Mesodermal cell (in vitro differentiated cells): Measurements from ENCODE around the gene CDV3.

ENCODE experiments used
- H3K27ac ChIP-seq: 2 replicates; pipeline ENCODE4 v1.7.0; 2013; ENCODE audit warnings: mild to moderate bottlenecking, low read depth, low read length, moderate library complexity; ENCODE audit not compliant: severe bottlenecking
- H3K36me3 ChIP-seq: 2 replicates; pipeline ENCODE4 v1.7.1; 2013; ENCODE audit warnings: mild to moderate bottlenecking, low read length, moderate library complexity; ENCODE audit not compliant: control insufficient read depth, insufficient read depth
- H3K4me1 ChIP-seq: one replicate; pipeline ENCODE4 v1.7.1; 2013; ENCODE audit warnings: mild to moderate bottlenecking, low read length; ENCODE audit not compliant: insufficient read depth, control insufficient read depth, poor library complexity, severe bottlenecking
- H3K4me3 ChIP-seq: 2 replicates; pipeline ENCODE4 v1.7.0; 2013; ENCODE audit warnings: low read length, control low read depth, mild to moderate bottlenecking; ENCODE audit not compliant: insufficient read depth, poor library complexity, severe bottlenecking; ENCODE audit errors: extremely low read depth
- H3K9me3 ChIP-seq: 2 replicates; pipeline ENCODE4 v1.7.1; 2013; ENCODE audit warnings: mild to moderate bottlenecking, low read length, moderate library complexity; ENCODE audit not compliant: control insufficient read depth
- WGBS, 2 experiments: methylation state at CpG; one replicate each; pipeline ENCODE4 v1.1.5; 2013; ENCODE audit warnings: missing lambda C conversion rate in 2 of 2; ENCODE audit not compliant: insufficient coverage in 2 of 2; 5-methylcytosine and 5-hydroxymethylcytosine counted together

Gene CDV3

DNA sequence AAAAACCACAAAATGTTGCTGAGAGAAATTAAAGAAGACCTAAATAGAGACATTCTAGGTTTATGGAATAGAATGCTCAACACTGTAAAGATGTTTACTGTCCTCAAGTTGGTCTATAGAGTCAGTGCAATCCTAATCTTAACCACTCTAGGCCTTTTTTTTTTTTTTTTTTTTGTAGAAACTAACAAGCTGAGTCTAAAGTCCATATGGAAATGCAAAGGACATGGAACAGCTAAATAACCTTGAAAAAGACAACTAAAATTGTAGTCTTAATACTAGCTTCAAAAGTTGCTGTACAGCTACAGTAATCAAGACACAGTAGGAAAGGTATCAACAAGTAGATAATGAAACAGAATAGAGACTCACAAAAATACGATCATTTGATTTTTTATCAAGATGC, 32.9 kb downstream of the CDV3 start:
- no peaks in the 10 kb centered on the region for H3K9me3 ChIP-seq
- peaks cover 80% of the 10 kb centered on the region for H3K36me3 ChIP-seq
- WGBS, 2 experiments, result no CpG with 5 or more reads among the region's 1 CpG
- no peak overlapping the region for H3K4me3 ChIP-seq
- H3K4me1 ChIP-seq, result no peaks in the 10 kb centered on the region
- H3K27ac ChIP-seq, result no peak overlapping the region

DNA sequence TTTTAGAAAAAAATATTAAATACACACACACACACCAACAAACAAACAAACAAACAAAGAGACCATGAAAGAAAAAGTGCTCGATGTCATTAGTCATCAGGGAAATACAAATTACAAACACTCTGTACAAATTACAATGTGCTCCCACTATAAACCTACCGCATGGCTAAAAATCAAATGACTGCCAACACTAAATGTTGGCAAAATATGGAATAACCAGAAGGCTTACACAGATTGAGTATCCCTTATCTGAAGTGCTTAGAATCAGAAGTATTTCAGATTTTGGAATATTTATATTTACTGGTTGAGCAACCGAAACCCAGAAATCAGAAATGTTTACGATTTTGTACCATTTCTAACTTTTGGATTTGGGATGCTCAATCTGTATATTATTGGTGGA, 33.4 kb downstream of the CDV3 start:
- 100% methylated on average over 1 of the region's 4 CpGs; no CpG with 5 or more reads in 1 of the 2 experiments for WGBS, 2 experiments
- no peak overlapping the region for H3K4me3 ChIP-seq
- H3K4me1 ChIP-seq, result no peaks in the 10 kb centered on the region
- no peaks in the 10 kb centered on the region for H3K9me3 ChIP-seq
- H3K36me3 ChIP-seq, result peaks cover 80% of the 10 kb centered on the region
- no peak overlapping the region for H3K27ac ChIP-seq

DNA sequence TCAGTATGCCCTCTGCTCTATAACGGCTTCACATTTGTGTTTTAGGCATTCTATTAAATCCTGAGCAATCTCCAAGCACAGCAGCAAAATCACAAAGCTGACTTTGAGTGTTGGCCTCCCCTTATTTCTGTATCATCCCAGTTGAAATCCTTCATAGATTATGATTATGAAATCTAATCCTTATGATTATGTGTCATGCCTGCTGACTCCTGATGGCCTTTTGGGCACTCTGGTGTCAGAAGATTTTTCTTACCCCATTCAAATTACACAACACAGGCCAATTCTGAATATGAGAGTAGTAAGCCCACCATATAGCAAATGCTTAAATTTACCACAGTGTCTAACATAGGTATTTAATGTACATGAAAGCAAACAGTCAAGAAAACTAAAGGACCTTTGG, 34.3 kb downstream of the CDV3 start:
- Histone ChIP-seq H3K4me3 (no peak overlapping the region), H3K9me3 (no peaks in the 10 kb centered on the region), H3K27ac (no peak overlapping the region), H3K4me1 (no peaks in the 10 kb centered on the region), H3K36me3 (peaks cover 78% of the 10 kb centered on the region)
- 100% methylated on average over 1 of the region's 1 CpG for WGBS, 2 experiments

DNA sequence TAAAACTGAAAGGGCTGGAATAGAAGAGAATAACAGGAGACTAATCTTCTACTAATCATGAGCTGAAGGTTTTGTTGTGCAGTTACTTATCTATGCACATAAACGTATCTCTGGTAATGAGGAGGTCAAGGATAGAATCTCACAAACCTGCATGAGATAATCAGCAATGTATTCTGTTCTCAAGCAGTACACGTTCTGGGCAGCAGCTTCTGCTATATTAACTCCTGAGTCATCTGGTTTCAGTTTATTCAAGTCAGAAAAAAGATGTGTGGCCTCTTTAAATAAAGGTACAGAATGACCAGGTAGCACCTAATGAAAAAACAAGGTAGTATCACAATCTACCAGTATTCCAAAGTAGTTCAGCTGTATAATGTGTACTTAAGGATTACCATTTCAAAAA, 34.9 kb downstream of the CDV3 start:
- Histone ChIP-seq H3K36me3 (peaks cover 78% of the 10 kb centered on the region), H3K4me3 (no peak overlapping the region), H3K27ac (no peak overlapping the region), H3K9me3 (no peaks in the 10 kb centered on the region), H3K4me1 (no peaks in the 10 kb centered on the region)
- 93 to 100% methylated on average over 1 to 2 of the region's 2 CpGs for WGBS, 2 experiments

DNA sequence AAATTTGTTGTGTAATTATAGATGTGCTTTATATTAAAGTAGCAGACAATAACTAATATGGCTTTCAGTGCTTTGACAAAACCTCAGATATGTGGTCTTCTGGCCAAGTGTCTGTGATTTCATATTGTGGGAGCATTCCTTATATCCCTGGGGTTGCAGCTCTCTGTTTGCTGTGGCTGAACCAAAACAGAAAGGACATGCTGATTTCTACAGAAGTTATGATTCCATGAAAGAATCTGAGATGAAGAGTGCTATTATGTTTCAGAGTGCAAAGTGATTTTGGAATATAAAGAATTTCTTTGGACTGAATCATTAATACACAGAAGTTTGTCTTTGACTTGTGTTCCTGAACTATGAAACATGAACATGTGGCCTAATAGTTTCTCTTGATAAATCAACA, 36.5 kb downstream of the CDV3 start:
- Histone ChIP-seq H3K4me1 (no peaks in the 10 kb centered on the region), H3K36me3 (peaks cover 76% of the 10 kb centered on the region), H3K27ac (no peak overlapping the region), H3K9me3 (no peaks in the 10 kb centered on the region), H3K4me3 (no peak overlapping the region)

DNA sequence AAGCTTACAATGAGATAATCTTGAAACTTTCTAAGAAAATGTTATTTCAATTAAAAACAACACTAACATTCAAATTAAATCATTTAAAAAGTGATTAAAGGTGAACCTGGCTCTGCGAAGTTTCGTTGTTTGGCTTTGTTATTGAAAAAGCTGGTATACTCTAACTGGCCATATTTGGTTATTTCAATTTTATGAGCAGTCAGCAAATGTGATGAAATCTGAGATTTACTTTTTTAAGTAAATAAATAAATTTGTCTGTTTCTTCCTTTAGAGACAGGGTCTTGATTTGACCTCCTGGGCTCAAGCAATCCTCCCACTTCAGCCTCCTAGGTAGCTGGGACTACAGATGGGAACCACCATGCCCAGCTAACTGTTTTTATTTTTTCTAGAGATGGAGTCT, 38.0 kb downstream of the CDV3 start:
- no peak overlapping the region for H3K27ac ChIP-seq
- H3K9me3 ChIP-seq, result no peaks in the 10 kb centered on the region
- H3K4me1 ChIP-seq, result no peaks in the 10 kb centered on the region
- H3K36me3 ChIP-seq, result peaks cover 82% of the 10 kb centered on the region
- H3K4me3 ChIP-seq, result no peak overlapping the region
- WGBS, 2 experiments, result no CpG with 5 or more reads among the region's 2 CpGs

DNA sequence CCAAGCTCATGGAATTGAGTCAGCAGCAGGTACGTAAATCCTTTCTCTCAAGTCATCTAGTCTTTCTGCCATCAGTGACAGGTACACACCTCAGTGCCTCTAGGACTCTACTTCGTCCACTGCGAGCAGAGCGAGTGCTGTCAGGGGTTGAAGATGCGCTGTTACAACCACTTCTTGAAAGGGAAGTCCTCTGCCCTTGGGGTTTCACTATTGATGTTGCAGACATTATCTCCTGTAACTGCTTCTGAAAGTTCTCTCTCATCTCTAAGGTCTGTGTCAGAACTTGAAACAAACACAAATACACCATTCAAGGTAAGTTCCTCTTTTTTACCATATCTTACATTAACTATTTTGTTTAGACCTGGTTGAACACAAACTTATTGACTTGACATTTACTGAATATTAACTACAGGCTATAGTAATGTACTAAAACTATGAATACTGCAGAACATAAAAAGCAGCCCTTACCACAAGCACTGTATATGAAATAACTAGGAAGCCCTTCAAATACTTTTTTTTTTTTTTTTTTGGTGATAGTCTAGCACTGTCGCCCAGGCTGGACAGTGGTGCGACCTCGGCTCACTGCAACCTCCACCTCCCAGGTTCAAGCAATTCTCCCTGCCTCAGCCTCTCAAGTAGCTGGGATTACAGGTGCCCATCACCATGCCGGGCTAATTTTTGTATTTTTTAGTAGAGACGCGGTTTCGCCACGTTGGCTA, 46.7 kb downstream of the CDV3 start:
- Histone ChIP-seq H3K36me3 (peaks cover 81% of the 10 kb centered on the region), H3K27ac (no peak overlapping the region), H3K4me3 (no peak overlapping the region), H3K4me1 (no peaks in the 10 kb centered on the region), H3K9me3 (no peaks in the 10 kb centered on the region)
- 92 to 95% methylated on average over 6 to 7 of the region's 13 CpGs for WGBS, 2 experiments

DNA sequence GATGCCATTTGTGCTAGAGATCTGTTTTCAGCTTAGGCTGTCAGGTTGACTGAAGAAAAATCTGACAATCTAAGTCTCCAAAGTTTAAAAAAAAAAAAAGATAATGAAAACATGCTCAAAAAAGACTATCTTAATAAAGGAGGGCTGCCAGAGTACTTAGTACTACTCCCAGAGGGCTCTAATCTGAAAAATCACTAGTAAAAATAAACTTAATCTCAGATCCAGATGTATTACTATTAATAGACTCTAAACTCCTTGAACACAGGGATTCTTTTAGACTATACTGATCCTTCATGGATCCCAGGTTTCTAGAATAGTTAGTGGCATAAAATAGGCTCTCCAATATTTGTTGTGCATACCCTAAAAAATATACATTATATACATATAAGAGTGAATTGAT, 54.3 kb downstream of the CDV3 start:
- H3K27ac ChIP-seq, result no peak overlapping the region
- H3K36me3 ChIP-seq, result peaks cover 91% of the 10 kb centered on the region
- H3K9me3 ChIP-seq, result no peaks in the 10 kb centered on the region
- no peaks in the 10 kb centered on the region for H3K4me1 ChIP-seq
- no peak overlapping the region for H3K4me3 ChIP-seq

DNA sequence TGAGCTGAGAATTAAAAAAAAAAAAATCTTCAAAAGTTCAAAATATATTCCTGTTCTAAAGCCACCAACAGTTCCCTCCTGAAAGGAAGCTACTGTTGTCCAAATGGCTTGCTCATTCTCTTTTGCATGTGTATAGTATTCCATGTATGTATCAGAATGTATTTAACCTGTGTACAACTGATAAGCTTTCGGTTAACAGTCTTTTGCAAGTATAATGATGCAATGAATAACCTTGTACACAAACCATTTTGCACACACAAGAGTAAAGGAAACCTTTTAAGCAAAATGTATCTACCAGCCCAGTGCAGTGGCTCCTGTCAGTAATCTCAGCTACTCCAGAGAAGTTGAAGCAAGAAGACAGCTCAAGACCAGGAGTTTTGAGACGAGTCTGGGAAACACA, 55.7 kb downstream of the CDV3 start:
- WGBS, 2 experiments, result 86 to 100% methylated on average over 1 of the region's 2 CpGs
- peaks cover 93% of the 10 kb centered on the region for H3K36me3 ChIP-seq
- H3K4me1 ChIP-seq, result no peaks in the 10 kb centered on the region
- H3K27ac ChIP-seq, result no peak overlapping the region
- no peaks in the 10 kb centered on the region for H3K9me3 ChIP-seq
- H3K4me3 ChIP-seq, result no peak overlapping the region

DNA sequence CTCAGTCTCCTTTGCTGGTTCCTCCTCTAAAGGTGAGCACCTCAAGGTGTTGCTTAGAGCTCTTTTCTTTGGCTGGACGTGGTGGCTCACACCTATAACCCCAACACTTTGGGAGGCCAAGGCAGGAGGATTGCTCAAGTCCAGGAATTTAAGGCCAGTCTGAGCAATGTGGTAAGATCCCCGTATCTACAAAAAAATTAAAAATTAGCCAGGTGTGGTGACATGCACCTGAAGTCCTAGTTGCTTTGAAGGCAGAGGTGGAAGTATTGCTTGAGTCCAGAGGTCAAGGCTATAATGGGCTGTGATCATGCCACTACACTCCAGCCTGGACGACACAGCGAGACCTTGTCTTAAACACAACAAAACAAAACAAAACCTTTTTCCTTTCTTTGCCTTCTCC, 60.0 kb downstream of the CDV3 start:
- H3K4me3 ChIP-seq, result no peak overlapping the region
- no peak overlapping the region for H3K27ac ChIP-seq
- H3K9me3 ChIP-seq, result no peaks in the 10 kb centered on the region
- no peaks in the 10 kb centered on the region for H3K4me1 ChIP-seq
- 96 to 100% methylated on average over 2 to 3 of the region's 4 CpGs for WGBS, 2 experiments
- peaks cover 94% of the 10 kb centered on the region for H3K36me3 ChIP-seq
